RWPE2 (cell line): ENCODE data around the gene VAV3.
"Not testable (repeated sequence)": the region's sequence is repeated elsewhere in the genome, so short reads cannot be mapped to it uniquely, and the experiment has no call there.

Source experiments
- ATAC-seq: fragments of 200-7000 bp; cut with Tn5 transposase; 3 replicates; pipeline ENCODE4 v1.9.1; 2021; ENCODE audit warnings: low read depth
- DNase-seq: peaks from one replicate; pipeline ENCODE4 v3.0.0-alpha.2; 2020; ENCODE audit warnings: low spot score
- H3K27ac ChIP-seq: fragments of 450-650 bp; 2 replicates; pipeline ENCODE4 v1.5.1; 2017; ENCODE audit warnings: mild to moderate bottlenecking; ENCODE audit not compliant: poor library complexity, severe bottlenecking
- H3K27me3 ChIP-seq: fragments of 250-450 bp; sonication (Bioruptor Pico); 2 replicates; pipeline ENCODE4 v1.5.1; 2021; ENCODE audit warnings: mild to moderate bottlenecking, moderate library complexity; ENCODE audit not compliant: insufficient read depth, poor library complexity, severe bottlenecking
- H3K36me3 ChIP-seq: fragments of 250-450 bp; sonication (Bioruptor Pico); 2 replicates; pipeline ENCODE4 v1.5.1; 2020; ENCODE audit warnings: low read depth, mild to moderate bottlenecking, moderate library complexity
- H3K4me1 ChIP-seq: fragments of 250-450 bp; sonication (Bioruptor Pico); 2 replicates; pipeline ENCODE4 v1.5.1; 2021; ENCODE audit warnings: mild to moderate bottlenecking, moderate library complexity; ENCODE audit not compliant: insufficient read depth, poor library complexity, severe bottlenecking
- H3K4me3 ChIP-seq: fragments of 250-450 bp; sonication (Bioruptor Pico); 2 replicates; pipeline ENCODE4 v1.5.1; 2021; ENCODE audit warnings: mild to moderate bottlenecking, moderate library complexity; ENCODE audit not compliant: severe bottlenecking
- H3K9me3 ChIP-seq: fragments of 250-450 bp; sonication (Bioruptor Pico); 2 replicates; pipeline ENCODE4 v1.5.1; 2021; ENCODE audit warnings: mild to moderate bottlenecking, moderate library complexity; ENCODE audit not compliant: severe bottlenecking
- CTCF ChIP-seq: fragments of 450-650 bp; IDR thresholded peaks from one replicate; pipeline ENCODE4 v1.5.1; 2017; ENCODE audit warnings: mild to moderate bottlenecking, moderate library complexity; ENCODE audit not compliant: poor library complexity, severe bottlenecking

The VAV3 gene

GRCh38 chr1:107851418-107851817 is 113.6 kb downstream of the VAV3 start:
- no peaks in the 10 kb centered on the region for H3K9me3 ChIP-seq
- H3K36me3 ChIP-seq, result no peaks in the 10 kb centered on the region
- no peak overlapping the region for H3K4me3 ChIP-seq
- ATAC-seq, result no peak
- H3K27me3 ChIP-seq, result peaks cover 4% of the 10 kb centered on the region
- DNase-seq, result no peak
- no peak overlapping the region for H3K27ac ChIP-seq
- TF ChIP-seq CTCF, result no peak
- H3K4me1 ChIP-seq, result no peaks in the 10 kb centered on the region

GRCh38 chr1:107844541-107845194 is 120.3 kb downstream of the VAV3 start:
- not testable (repeated sequence) for ATAC-seq, H3K36me3 ChIP-seq, DNase-seq, H3K4me3 ChIP-seq, H3K27ac ChIP-seq, H3K9me3 ChIP-seq, H3K4me1 ChIP-seq, H3K27me3 ChIP-seq

- Histone ChIP-seq H3K27me3 (peaks cover 10% of the 10 kb centered on the region), H3K4me3 (no peak overlapping the region), H3K27ac (no peak overlapping the region), H3K9me3 (no peaks in the 10 kb centered on the region), H3K4me1 (no peaks in the 10 kb centered on the region), H3K36me3 (no peaks in the 10 kb centered on the region)
- ATAC-seq (no peak), DNase-seq (no peak)
- TF ChIP-seq CTCF, result no peak
Observed at GRCh38 chr1:107843989-107844388, 121.0 kb downstream of the VAV3 start.

GRCh38 chr1:107842241-107842640 is 122.7 kb downstream of the VAV3 start:
- peak; percentile 61 for ATAC-seq
- H3K27ac ChIP-seq, result no peak overlapping the region

GRCh38 chr1:107840725-107841124 is 124.3 kb downstream of the VAV3 start:
- no peak overlapping the region for H3K27ac ChIP-seq
- TF ChIP-seq CTCF, result no peak
- DNase-seq (no peak), ATAC-seq (no peak)
- no peaks in the 10 kb centered on the region for H3K36me3 ChIP-seq
- no peak overlapping the region for H3K4me3 ChIP-seq
- H3K9me3 ChIP-seq, result no peaks in the 10 kb centered on the region
- no peaks in the 10 kb centered on the region for H3K4me1 ChIP-seq
- peaks cover 10% of the 10 kb centered on the region for H3K27me3 ChIP-seq

More at GRCh38 chr1:107842241-107842640, 122.7 kb downstream of the VAV3 start:
- TF ChIP-seq CTCF, result no peak
- no peak overlapping the region for H3K4me3 ChIP-seq
- H3K27me3 ChIP-seq, result peaks cover 10% of the 10 kb centered on the region
- no peaks in the 10 kb centered on the region for H3K9me3 ChIP-seq
- H3K36me3 ChIP-seq, result no peaks in the 10 kb centered on the region
- no peak for DNase-seq
- H3K4me1 ChIP-seq, result no peaks in the 10 kb centered on the region
